Neural progenitor cell (in vitro differentiated cells): Measurements from ENCODE around the gene CAMK2D.

Experiments used
- EZH2phosphoT487 ChIP-seq: fragments of 200-600 bp; sonication (generic); IDR thresholded peaks from 2 replicates; pipeline ENCODE4 v1.6.1; 2017; ENCODE audit warnings: antibody characterized with exemption
- TF ChIP-seq, protein P1 (sequence below): fragments of 200-600 bp; sonication (generic); IDR thresholded peaks from 2 replicates; pipeline ENCODE4 v1.5.1; 2017; ENCODE audit warnings: antibody characterized with exemption, mild to moderate bottlenecking

DNA sequence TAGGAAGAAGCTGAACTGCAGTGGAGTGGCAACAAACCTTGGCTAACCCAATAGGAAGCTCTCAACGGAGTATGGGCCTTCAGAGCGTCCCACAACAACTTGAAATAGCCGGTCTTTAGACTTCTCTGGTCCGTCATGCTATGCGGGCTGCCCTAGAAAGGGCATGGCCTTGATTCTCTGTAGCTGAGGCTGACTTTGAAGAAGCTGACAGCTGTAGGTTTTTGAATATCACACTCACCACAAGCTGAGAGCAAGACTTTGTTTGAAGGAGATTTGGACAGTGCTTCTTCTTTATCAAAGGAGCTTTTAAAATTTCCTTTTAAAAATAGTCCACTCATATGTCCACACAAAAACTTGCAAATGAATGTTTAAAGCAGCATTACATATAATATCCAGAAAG, 322.9 kb downstream of the CAMK2D start:
- TF ChIP-seq, protein P1, sequence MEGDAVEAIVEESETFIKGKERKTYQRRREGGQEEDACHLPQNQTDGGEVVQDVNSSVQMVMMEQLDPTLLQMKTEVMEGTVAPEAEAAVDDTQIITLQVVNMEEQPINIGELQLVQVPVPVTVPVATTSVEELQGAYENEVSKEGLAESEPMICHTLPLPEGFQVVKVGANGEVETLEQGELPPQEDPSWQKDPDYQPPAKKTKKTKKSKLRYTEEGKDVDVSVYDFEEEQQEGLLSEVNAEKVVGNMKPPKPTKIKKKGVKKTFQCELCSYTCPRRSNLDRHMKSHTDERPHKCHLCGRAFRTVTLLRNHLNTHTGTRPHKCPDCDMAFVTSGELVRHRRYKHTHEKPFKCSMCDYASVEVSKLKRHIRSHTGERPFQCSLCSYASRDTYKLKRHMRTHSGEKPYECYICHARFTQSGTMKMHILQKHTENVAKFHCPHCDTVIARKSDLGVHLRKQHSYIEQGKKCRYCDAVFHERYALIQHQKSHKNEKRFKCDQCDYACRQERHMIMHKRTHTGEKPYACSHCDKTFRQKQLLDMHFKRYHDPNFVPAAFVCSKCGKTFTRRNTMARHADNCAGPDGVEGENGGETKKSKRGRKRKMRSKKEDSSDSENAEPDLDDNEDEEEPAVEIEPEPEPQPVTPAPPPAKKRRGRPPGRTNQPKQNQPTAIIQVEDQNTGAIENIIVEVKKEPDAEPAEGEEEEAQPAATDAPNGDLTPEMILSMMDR = no peak
- TF ChIP-seq EZH2phosphoT487 = no peak
